Gastrocnemius medialis (tissue), 4 donors: Measurements from ENCODE around the gene GAS2L1.

Experiments used
- POLR2A ChIP-seq, 2 donors: fragments of 450-650 bp; IDR thresholded peaks; one replicate each; pipeline ENCODE4 v1.6.1; 2017; ENCODE audit warnings: antibody characterized with exemption in 2 of 2, mild to moderate bottlenecking in 2 of 2, moderate library complexity in 2 of 2
- TF ChIP-seq, protein P1 (sequence below), 5 experiments: fragments of 450-650 bp in 3 of 5; fragments of 200-600 bp in 2 of 5; sonication (generic) in 2 of 5; IDR thresholded peaks in 4 of 5; conservative IDR thresholded peaks in 1 of 5; 1 replicate in 4 of 5; 2 replicates in 1 of 5; pipeline ENCODE4 v1.5.1; 2016 to 2019; ENCODE audit warnings: antibody characterized with exemption in 5 of 5, mild to moderate bottlenecking in 3 of 5, moderate library complexity in 3 of 5

DNA sequence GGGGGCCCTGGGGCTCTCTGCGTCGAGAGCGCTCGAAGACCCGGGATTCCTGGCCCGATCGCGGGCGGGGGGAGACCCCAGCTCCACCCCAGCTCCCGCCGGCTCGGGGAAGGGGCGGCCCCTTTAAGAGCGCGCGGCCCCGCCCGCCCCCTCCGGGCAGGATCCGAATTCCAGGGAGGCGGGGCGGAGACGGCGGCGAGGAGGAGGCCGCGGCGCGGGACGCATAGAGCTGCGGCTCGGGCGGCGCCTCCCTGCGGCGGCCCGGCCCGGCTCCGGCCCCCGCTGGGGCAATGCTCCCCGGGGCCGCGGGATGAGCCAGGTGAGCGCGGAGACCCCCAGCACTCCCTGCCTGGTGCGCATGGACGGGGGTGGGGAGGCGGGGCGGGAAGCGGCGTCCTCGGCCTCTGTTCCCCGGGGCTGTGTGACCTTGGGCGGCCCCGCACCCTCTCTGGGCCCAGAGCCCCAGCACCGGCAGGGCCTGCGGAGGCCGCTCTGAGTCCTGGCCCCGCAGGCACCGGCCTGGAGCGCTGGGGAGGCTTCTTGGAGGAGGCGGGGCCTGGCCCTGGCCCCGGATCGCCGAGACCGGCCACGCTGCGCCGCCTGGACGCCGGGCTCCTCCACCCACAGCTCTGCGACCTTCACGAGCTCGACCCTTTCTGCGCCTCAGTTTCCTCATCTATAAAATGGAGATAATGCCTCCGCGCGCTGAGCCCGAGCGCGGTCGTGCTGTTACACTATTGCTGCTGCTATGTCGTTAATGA lies 565 bp downstream of the GAS2L1 start:
- TF ChIP-seq, protein P1, sequence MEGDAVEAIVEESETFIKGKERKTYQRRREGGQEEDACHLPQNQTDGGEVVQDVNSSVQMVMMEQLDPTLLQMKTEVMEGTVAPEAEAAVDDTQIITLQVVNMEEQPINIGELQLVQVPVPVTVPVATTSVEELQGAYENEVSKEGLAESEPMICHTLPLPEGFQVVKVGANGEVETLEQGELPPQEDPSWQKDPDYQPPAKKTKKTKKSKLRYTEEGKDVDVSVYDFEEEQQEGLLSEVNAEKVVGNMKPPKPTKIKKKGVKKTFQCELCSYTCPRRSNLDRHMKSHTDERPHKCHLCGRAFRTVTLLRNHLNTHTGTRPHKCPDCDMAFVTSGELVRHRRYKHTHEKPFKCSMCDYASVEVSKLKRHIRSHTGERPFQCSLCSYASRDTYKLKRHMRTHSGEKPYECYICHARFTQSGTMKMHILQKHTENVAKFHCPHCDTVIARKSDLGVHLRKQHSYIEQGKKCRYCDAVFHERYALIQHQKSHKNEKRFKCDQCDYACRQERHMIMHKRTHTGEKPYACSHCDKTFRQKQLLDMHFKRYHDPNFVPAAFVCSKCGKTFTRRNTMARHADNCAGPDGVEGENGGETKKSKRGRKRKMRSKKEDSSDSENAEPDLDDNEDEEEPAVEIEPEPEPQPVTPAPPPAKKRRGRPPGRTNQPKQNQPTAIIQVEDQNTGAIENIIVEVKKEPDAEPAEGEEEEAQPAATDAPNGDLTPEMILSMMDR (IDR thresholded peaks at IDR 0.05 in 4 of 5, conservative IDR thresholded peaks at IDR 0.05 in 1 of 5): peak in 1 of 5 experiments; percentile 41
- TF ChIP-seq POLR2A (IDR thresholded peaks at IDR 0.05): peak; percentile 59 to 60
